ENCODE measurements around the gene SHANK3. TPM values are rescaled to one million over a fixed set of nuclear protein-coding genes. Genes with fewer than 3 reads are reported as not detected.
"Not testable (repeated sequence)": the region's sequence is repeated elsewhere in the genome, so short reads cannot be mapped to it uniquely, and the experiment has no call there.

The SHANK3 gene
- total RNA-seq, 1 donor from 2014 or later = 10.6 TPM

DNA sequence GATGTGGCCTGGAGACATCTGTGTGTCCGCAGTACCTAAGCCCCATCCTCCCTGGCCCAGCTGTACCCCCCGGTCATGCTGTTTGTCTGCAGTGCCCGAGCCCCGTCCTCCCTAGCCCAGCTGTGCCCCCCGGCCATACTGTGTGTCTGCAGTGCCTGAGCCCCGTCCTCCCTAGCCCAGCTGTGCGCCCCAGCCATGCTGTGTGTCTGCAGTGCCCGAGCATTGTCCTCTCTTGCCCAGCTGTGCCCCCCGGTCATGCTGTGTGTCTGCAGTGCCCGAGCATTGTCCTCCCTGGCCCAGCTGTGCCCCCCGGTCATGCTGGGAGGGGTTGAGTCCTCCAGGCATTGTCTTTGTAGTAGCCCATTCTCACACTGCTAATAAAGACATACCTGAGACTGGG is 37.0 kb upstream of the SHANK3 start:
- Histone ChIP-seq H3K36me3 (ENCODE audit: insufficient read depth, low read length) (no peaks in the 10 kb centered on the region), H3K27me3 (ENCODE audit: insufficient read depth, low read length) (peaks cover 7% of the 10 kb centered on the region), H3K27ac (ENCODE audit: low read depth, low read length) (no peak overlapping the region), H3K4me3 (ENCODE audit: insufficient read depth, low read depth, low read length) (no peak overlapping the region), H4K20me1 (ENCODE audit: insufficient read depth, low read length) (no peaks in the 10 kb centered on the region), H3K9me3 (ENCODE audit: insufficient read depth, low read depth, low read length) (no peaks in the 10 kb centered on the region), H3K4me2 (ENCODE audit: low read length) (no peak overlapping the region), H3K9ac (ENCODE audit: low read length) (no peak overlapping the region), H3K79me2 (ENCODE audit: insufficient read depth, low read length) (no peaks in the 10 kb centered on the region), H2AFZ (ENCODE audit: low read depth, low read length) (no peak overlapping the region), H3K4me1 (ENCODE audit: insufficient read depth, low read length) (no peaks in the 10 kb centered on the region)
- FAIRE-seq (no peak), DNase-seq (ENCODE audit: low read depth) (no peak)
- no peaks in the 10 kb centered on the region for H3K4me1 Mint-ChIP-seq (ENCODE audit: low read depth, unreplicated experiment)
- no peaks in the 10 kb centered on the region for H3K36me3 Mint-ChIP-seq (ENCODE audit: low read depth, unreplicated experiment)
- peaks cover 14% of the 10 kb centered on the region for H3K27me3 Mint-ChIP-seq (ENCODE audit: low read depth, unreplicated experiment)
- no peaks in the 10 kb centered on the region for H3K9me3 Mint-ChIP-seq (ENCODE audit: unreplicated experiment)
- H3K4me3 Mint-ChIP-seq (ENCODE audit: unreplicated experiment) = no peak overlapping the region
- TF ChIP-seq, protein P1, sequence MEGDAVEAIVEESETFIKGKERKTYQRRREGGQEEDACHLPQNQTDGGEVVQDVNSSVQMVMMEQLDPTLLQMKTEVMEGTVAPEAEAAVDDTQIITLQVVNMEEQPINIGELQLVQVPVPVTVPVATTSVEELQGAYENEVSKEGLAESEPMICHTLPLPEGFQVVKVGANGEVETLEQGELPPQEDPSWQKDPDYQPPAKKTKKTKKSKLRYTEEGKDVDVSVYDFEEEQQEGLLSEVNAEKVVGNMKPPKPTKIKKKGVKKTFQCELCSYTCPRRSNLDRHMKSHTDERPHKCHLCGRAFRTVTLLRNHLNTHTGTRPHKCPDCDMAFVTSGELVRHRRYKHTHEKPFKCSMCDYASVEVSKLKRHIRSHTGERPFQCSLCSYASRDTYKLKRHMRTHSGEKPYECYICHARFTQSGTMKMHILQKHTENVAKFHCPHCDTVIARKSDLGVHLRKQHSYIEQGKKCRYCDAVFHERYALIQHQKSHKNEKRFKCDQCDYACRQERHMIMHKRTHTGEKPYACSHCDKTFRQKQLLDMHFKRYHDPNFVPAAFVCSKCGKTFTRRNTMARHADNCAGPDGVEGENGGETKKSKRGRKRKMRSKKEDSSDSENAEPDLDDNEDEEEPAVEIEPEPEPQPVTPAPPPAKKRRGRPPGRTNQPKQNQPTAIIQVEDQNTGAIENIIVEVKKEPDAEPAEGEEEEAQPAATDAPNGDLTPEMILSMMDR (IDR thresholded peaks at IDR 0.05; ENCODE audit: insufficient read depth, low read depth, low read length) = no peak
- TF ChIP-seq EZH2 (IDR thresholded peaks at IDR 0.05; ENCODE audit: insufficient read depth, low read length) = no peak
- H3K27ac Mint-ChIP-seq (ENCODE audit: unreplicated experiment) = no peak overlapping the region

DNA sequence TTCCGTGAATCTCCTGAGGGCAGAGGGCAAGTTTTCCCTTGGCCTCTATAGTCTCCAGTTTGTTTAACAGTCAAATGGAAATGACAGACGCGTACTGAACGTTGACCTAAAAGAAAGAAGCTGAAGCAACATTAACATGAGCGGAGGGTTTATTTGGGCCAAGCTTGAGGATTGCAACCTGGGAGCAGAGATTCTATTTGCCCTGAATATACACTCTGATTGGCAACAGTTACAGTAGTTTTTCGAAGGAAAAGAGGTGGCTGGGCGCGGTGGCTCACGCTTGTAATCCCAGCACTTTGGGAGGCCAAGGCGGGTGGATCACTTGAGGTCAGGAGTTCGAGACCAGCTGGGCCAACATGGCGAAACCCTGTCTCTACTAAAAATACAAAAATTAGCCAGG is 32.3 kb upstream of the SHANK3 start:
- not testable (repeated sequence) for H2AFZ ChIP-seq (ENCODE audit: low read depth, low read length); H3K36me3 Mint-ChIP-seq (ENCODE audit: low read depth, unreplicated experiment); FAIRE-seq

DNA sequence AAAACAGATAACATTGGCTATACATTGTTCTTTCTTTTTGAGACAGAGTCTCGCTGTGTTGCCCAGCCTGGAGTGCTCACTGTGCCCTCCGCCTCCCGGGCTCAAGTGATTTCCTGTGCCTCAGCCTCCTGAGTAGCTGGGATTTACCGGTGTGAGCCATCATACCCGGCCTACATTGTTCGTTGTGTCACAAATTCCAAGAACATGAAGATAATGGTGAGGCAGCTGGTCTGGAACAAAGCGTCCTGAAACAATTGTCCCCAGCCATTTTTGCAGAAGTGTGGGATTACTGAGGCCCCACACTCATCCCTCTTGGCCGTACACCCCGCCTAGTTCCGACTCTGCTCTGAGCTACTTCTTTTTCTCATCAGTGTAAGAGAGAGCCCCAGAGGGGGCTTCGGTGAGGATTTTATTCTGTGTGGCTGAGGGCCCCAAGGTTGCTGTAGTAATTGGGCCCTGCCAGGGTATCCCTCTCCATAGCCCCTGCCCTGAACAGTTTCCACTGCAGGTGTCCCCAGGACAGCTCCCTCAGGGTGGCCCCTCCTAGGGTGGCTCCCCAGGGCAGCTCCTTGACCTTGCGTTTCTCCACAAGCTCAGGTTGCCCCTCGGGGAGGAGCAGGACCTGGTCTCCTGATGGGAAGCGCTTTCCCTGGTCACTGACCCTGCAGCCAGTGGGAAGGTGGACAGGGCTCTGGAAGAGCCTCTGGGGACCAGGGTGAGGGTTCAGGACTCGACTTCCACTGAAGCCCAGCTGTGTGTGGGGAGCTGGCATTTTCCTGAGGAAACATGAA is 31.6 kb upstream of the SHANK3 start:
- Histone ChIP-seq H3K79me2 (ENCODE audit: insufficient read depth, low read length) (no peaks in the 10 kb centered on the region), H3K4me2 (ENCODE audit: low read length) (no peak overlapping the region), H3K4me1 (ENCODE audit: insufficient read depth, low read length) (no peaks in the 10 kb centered on the region), H3K9ac (ENCODE audit: low read length) (no peak overlapping the region), H4K20me1 (ENCODE audit: insufficient read depth, low read length) (no peaks in the 10 kb centered on the region), H3K27ac (ENCODE audit: low read depth, low read length) (no peak overlapping the region), H3K36me3 (ENCODE audit: insufficient read depth, low read length) (no peaks in the 10 kb centered on the region), H3K27me3 (ENCODE audit: insufficient read depth, low read length) (peaks cover 26% of the 10 kb centered on the region), H3K4me3 (ENCODE audit: insufficient read depth, low read depth, low read length) (no peak overlapping the region), H2AFZ (ENCODE audit: low read depth, low read length) (no peak overlapping the region), H3K9me3 (ENCODE audit: insufficient read depth, low read depth, low read length) (no peaks in the 10 kb centered on the region)
- no peak overlapping the region for H3K27ac Mint-ChIP-seq (ENCODE audit: unreplicated experiment)
- no peaks in the 10 kb centered on the region for H3K36me3 Mint-ChIP-seq (ENCODE audit: low read depth, unreplicated experiment)
- H3K9me3 Mint-ChIP-seq (ENCODE audit: unreplicated experiment) = no peaks in the 10 kb centered on the region
- FAIRE-seq = no peak
- TF ChIP-seq, protein P1 (IDR thresholded peaks at IDR 0.05; ENCODE audit: insufficient read depth, low read depth, low read length) = no peak
- TF ChIP-seq EZH2 (IDR thresholded peaks at IDR 0.05; ENCODE audit: insufficient read depth, low read length) = no peak
- H3K4me1 Mint-ChIP-seq (ENCODE audit: low read depth, unreplicated experiment) = peaks cover 7% of the 10 kb centered on the region
- peaks cover 11% of the 10 kb centered on the region for H3K27me3 Mint-ChIP-seq (ENCODE audit: low read depth, unreplicated experiment)
- no peak for DNase-seq (ENCODE audit: low read depth)
- no peak overlapping the region for H3K4me3 Mint-ChIP-seq (ENCODE audit: unreplicated experiment)

More for the DNA sequence above, 32.3 kb upstream of the SHANK3 start:
- not testable (repeated sequence) for H3K79me2 ChIP-seq (ENCODE audit: insufficient read depth, low read length); H3K4me1 ChIP-seq (ENCODE audit: insufficient read depth, low read length); H3K36me3 ChIP-seq (ENCODE audit: insufficient read depth, low read length); H4K20me1 ChIP-seq (ENCODE audit: insufficient read depth, low read length); H3K4me1 Mint-ChIP-seq (ENCODE audit: low read depth, unreplicated experiment); H3K27ac Mint-ChIP-seq (ENCODE audit: unreplicated experiment); H3K4me3 ChIP-seq (ENCODE audit: insufficient read depth, low read depth, low read length); H3K27ac ChIP-seq (ENCODE audit: low read depth, low read length); H3K4me3 Mint-ChIP-seq (ENCODE audit: unreplicated experiment); H3K9ac ChIP-seq (ENCODE audit: low read length); H3K9me3 ChIP-seq (ENCODE audit: insufficient read depth, low read depth, low read length); H3K4me2 ChIP-seq (ENCODE audit: low read length); H3K9me3 Mint-ChIP-seq (ENCODE audit: unreplicated experiment); DNase-seq (ENCODE audit: low read depth)
- H3K27me3 ChIP-seq (ENCODE audit: insufficient read depth, low read length) = peaks cover 20% of the 10 kb centered on the region
- H3K27me3 Mint-ChIP-seq (ENCODE audit: low read depth, unreplicated experiment) = peaks cover 14% of the 10 kb centered on the region
